ENCODE data around the gene NOP14. TPM values are rescaled to one million over a fixed set of nuclear protein-coding genes. Genes with fewer than 3 reads are reported as not detected.

The NOP14 gene
- total RNA-seq, 1 donor from 2014 or later = 16.1 TPM

DNA sequence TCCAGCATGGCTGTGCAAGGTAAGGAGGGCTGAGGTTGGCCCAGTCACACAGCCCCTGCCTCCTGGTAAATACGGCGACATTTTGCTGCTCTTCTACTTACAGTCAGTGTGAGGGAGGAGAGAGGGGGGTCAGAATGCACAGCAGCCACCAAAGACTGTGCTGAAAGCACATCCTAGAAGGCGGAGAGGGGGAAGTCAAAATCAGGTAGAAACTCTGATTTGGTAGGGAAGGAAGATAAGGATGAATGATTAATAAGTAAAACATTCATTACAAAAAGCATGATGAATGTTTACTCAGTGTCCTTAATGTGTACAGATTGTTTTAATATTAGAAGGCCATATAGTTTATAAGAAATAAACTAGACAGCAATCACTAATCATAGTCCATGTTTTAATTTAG lies 62.0 kb downstream of the NOP14 start:
- intact Hi-C loops (cut with DNase I) = no loop called here
- no peak for DNase-seq (ENCODE audit: low spot score)

DNA sequence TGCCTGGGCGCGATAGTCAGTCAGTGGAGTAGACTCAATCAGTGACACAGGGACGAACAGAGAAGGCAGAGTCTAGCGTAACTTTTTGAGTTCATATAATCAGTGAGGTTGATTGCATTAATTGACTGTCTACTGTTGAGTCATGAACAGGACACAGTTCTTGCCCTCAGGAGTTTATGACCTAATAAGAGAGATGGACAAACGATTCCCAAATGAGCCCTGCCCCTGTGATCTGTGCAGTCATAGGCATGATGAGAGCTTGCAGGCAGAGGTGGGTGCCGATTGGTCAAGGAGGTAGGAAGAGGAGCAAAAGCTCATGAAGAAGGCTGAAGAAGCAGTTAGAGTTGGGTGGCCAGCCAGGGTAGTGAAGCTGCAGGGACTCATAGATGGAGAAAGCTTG lies 62.5 kb downstream of the NOP14 start:
- no peak for DNase-seq (ENCODE audit: low spot score)
- intact Hi-C loops (cut with DNase I) = no loop called here

DNA sequence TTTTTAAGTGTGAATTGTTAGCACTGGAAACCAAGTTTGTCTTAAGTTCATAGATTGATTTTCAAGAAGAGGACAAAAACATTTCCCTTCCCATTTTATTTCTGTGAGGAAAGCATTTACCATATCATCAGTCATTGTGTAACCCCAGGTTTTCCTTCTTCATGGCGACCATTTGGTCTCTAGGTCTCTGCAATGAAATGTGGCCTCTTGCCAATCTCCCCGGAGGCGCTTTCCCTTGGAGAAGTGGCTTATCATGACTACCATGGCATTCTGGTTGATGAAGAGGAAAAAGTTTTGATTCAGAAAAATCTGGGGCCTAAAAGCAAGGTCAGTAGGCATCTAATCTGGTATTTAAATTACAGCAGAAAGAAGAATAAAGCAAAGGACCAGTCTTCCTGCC lies 65.2 kb downstream of the NOP14 start:
- intact Hi-C loops (cut with DNase I) = no loop called here
- no peak for DNase-seq (ENCODE audit: low spot score)

DNA sequence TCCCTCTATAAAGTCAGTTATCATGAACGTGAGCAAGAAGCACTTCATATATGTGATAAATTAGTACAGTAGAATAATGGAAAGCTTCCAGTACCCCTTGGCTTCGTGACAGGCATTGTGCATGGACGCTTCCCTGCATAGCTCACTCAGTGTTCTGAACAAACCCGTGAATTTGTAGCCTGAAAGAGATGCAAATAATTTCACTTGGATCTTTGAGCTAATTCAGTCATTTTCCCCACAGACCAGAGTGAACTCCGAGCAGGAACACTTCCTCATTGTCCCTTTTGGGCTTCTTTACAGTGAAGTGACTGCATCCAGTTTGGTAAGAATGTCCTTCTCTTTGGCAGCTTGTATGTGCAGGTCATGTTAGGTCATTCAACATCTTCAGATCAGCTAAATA lies 69.4 kb downstream of the NOP14 start:
- intact Hi-C loops (cut with DNase I) = no loop called here
- DNase-seq (ENCODE audit: low spot score) = no peak

DNA sequence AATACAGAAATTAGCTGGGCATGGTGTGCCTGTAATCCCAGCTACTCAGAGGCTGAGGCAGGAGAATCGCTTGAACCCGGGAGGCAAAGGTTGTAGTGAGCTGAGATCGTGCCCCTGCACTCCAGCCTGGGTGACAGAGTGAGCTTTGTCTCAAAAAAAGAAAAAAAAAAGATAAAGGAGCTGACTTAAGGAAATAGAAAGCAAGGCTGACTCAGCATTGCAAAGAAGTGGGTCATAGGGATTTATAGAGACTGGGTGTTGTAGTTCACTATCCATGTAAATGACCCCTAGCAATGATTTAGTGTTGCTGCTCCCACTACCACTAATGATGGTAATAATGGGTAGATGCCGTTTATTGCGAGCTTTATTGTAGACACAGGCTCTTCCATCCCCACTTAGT lies 71.9 kb downstream of the NOP14 start:
- intact Hi-C loops (cut with DNase I) = no loop called here
- no peak for DNase-seq (ENCODE audit: low spot score)

DNA sequence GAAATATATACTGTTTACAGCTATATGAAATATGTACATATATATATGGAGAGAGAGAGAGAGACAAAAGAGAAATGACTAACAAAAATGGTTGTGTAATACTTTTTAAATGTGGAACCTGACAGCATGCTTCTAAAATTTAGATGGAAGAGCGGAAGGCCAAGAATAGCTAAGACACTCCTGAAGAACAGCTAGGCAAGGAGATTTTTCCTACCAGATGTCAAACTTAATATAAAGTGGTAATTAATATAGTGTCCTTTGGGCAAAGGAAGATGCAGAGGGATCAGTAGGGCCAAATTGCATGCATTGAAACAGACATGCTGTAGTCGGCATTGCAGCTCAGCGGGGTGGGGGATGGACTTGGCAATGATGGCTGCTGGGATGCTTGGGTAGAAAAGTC lies 74.3 kb downstream of the NOP14 start:
- intact Hi-C loops (cut with DNase I) = no loop called here
- DNase-seq (ENCODE audit: low spot score) = no peak

Other genes with a start within 250 kb of the NOP14 start
- 22.6 TPM for gene TNIP2, start 207.1 kb downstream of the NOP14 start, total RNA-seq
- 19.1 TPM for gene SH3BP2, start 170.3 kb downstream of the NOP14 start, total RNA-seq
- gene ADD1, start 119.6 kb downstream of the NOP14 start, total RNA-seq = 213 TPM
- gene GRK4, start 165 bp upstream of the NOP14 start, total RNA-seq = 13.5 TPM
- not detected for gene HTT-AS, start 111.1 kb upstream of the NOP14 start, total RNA-seq
- gene HTT, start 111.3 kb upstream of the NOP14 start, total RNA-seq = 35.1 TPM